ENCODE results near the gene KCNJ15.
A peak's percentile ranks its signal among the peaks of the same experiment; 100 is the strongest.

The KCNJ15 gene

DNA sequence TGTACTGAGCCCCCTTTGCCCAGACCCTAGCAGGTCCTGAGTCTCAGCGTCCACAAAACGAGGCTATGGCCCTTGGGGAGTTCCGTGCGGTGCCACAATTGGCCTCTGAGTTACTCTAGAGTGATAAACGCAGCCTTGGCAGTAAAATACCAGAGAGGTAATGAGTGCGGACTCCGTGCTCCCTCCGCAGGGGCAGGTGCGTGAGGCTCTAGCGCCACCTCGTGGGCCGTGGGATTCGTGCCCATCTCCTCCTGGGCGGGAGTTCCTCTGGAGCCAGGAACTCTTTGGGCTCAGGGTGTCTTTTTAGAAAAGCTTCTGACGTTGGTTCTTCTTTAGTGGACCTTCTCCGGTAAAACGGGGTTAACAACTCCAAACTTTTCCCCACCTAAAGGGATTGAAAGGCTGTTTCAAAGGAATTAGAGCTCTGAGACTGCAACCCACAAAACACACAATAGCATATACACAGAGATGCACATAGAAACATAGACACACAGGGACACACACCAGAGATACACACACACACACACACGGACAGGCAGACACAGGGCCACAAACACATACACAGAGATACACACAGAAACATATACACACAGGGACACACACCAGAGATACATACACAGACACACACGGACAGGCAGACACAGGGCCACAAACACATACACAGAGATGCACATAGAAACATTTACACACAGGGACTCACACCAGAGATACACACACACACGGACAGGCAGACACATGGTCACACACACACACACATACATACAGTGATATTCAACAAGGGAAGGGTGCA lies 99.4 kb downstream of the KCNJ15 start:
- peak; percentile 65 for DNase-seq (ENCODE audit: low spot score)

Measured in SW480 (cell line).